Inflammatory macrophage treated with lipopolysaccharide for 1 hour (primary cell): Measurements from ENCODE around the gene BTNL3.
"Not testable (repeated sequence)": the region's sequence is repeated elsewhere in the genome, so short reads cannot be mapped to it uniquely, and the experiment has no call there.

ENCODE experiments used
- DNase-seq, 2 donors: peaks; one replicate each; pipeline ENCODE4 v3.0.0-alpha.2; 2020 to 2022

Gene BTNL3

GRCh38 chr5:181024245-181025064, 35.8 kb downstream of the BTNL3 start:
- no peak for DNase-seq

- no peak for DNase-seq
Measured at GRCh38 chr5:181027452-181028031, 38.9 kb downstream of the BTNL3 start.

- DNase-seq, result no peak
Measured at GRCh38 chr5:181028032-181028819, 39.6 kb downstream of the BTNL3 start.

GRCh38 chr5:181031716-181032115, 43.1 kb downstream of the BTNL3 start:
- DNase-seq, result no peak

GRCh38 chr5:181035991-181036815, 47.6 kb downstream of the BTNL3 start:
- no peak for DNase-seq

- DNase-seq, result no peak
Measured at GRCh38 chr5:181036816-181037364, 48.2 kb downstream of the BTNL3 start.

GRCh38 chr5:181037365-181037861, 48.8 kb downstream of the BTNL3 start:
- DNase-seq, result no peak

- DNase-seq, result no peak
Measured at GRCh38 chr5:181039471-181039870, 50.8 kb downstream of the BTNL3 start.

- no peak for DNase-seq
Measured at GRCh38 chr5:181039931-181040630, 51.4 kb downstream of the BTNL3 start, which contains the start of gene BTNL9. Gene BTNL9, plus strand, starts transcription at chr5:181040266. Its CDS starts 5,224 bp downstream, at chr5:181045490.

- DNase-seq, result no peak
Measured at GRCh38 chr5:181040631-181040945, 51.9 kb downstream of the BTNL3 start.

- DNase-seq, result no peak
Measured at GRCh38 chr5:181041043-181041442, 52.4 kb downstream of the BTNL3 start.

- no peak for DNase-seq
Measured at GRCh38 chr5:181042036-181042713, 53.5 kb downstream of the BTNL3 start.

GRCh38 chr5:181042722-181043121, 54.1 kb downstream of the BTNL3 start:
- DNase-seq, result no peak

GRCh38 chr5:181043285-181044092, 54.8 kb downstream of the BTNL3 start:
- DNase-seq, result no peak

- no peak for DNase-seq
Measured at GRCh38 chr5:181044093-181044599, 55.5 kb downstream of the BTNL3 start.

- DNase-seq, result no peak
Measured at GRCh38 chr5:181044662-181045305, 56.1 kb downstream of the BTNL3 start.

- no peak for DNase-seq
Measured at GRCh38 chr5:181045316-181045715, 56.7 kb downstream of the BTNL3 start.

GRCh38 chr5:181045857-181046256, 57.2 kb downstream of the BTNL3 start:
- DNase-seq, result not testable (repeated sequence)

GRCh38 chr5:181047288-181047687, 58.6 kb downstream of the BTNL3 start:
- DNase-seq, result no peak
